IPS DF 6.9 (cell line): ENCODE results near the gene GABRG3.
A peak's percentile ranks its signal among the peaks of the same experiment; 100 is the strongest.

ENCODE experiments used
- DNase-seq: peaks from one replicate; pipeline ENCODE4 v3.0.0-alpha.2; 2013; ENCODE audit warnings: low read depth, low spot score
- H3K27ac ChIP-seq: one replicate; pipeline ENCODE4 v1.5.1; 2013; ENCODE audit warnings: low read length, control low read depth
- H3K27me3 ChIP-seq: 2 replicates; pipeline ENCODE4 v1.6.1; 2013; ENCODE audit warnings: mild to moderate bottlenecking, low read length; ENCODE audit not compliant: control insufficient read depth, insufficient read depth
- H3K36me3 ChIP-seq: 2 replicates; pipeline ENCODE4 v1.6.1; 2013; ENCODE audit warnings: low read length; ENCODE audit not compliant: control insufficient read depth, insufficient read depth
- H3K4me1 ChIP-seq: 2 replicates; pipeline ENCODE4 v1.6.1; 2013; ENCODE audit warnings: low read length; ENCODE audit not compliant: control insufficient read depth, insufficient read depth
- H3K4me3 ChIP-seq: 2 replicates; pipeline ENCODE4 v1.5.1; 2013; ENCODE audit warnings: mild to moderate bottlenecking, low read length
- H3K9me3 ChIP-seq: 2 replicates; pipeline ENCODE4 v1.6.1; 2013; ENCODE audit warnings: low read length, inconsistent platforms; ENCODE audit not compliant: control insufficient read depth, insufficient read depth
- WGBS: extraction: QIAGEN DNeasy Blood & Tissue Kit; methylation state at CpG from one replicate; pipeline ENCODE4 v1.1.7; 2013; ENCODE audit warnings: mixed read lengths, missing lambda C conversion rate; ENCODE audit not compliant: insufficient read length, insufficient coverage; 5-methylcytosine and 5-hydroxymethylcytosine counted together

The GABRG3 gene

GRCh38 chr15:27583651-27584050 is 612.7 kb downstream of the GABRG3 start:
- Histone ChIP-seq H3K4me3 (no peak overlapping the region), H3K27me3 (no peaks in the 10 kb centered on the region), H3K4me1 (no peaks in the 10 kb centered on the region), H3K9me3 (peaks cover 4% of the 10 kb centered on the region; the same call in 1 of the 2 replicates), H3K27ac (no peak overlapping the region), H3K36me3 (no peaks in the 10 kb centered on the region)
- WGBS = no CpG with 5 or more reads among the region's 1 CpG
- no peak for DNase-seq

- H3K9me3 ChIP-seq = peaks cover 2% of the 10 kb centered on the region; the same call in 1 of the 2 replicates
- no peaks in the 10 kb centered on the region for H3K27me3 ChIP-seq
- no peaks in the 10 kb centered on the region for H3K36me3 ChIP-seq
- no peak for DNase-seq
- H3K4me1 ChIP-seq = no peaks in the 10 kb centered on the region
- no peak overlapping the region for H3K27ac ChIP-seq
- WGBS = no CpG with 5 or more reads among the region's 6 CpGs
- no peak overlapping the region for H3K4me3 ChIP-seq
These were observed 614.2 kb downstream of the GABRG3 start for GRCh38 chr15:27585041-27585640.

- H3K9me3 ChIP-seq = no peaks in the 10 kb centered on the region
- no peaks in the 10 kb centered on the region for H3K27me3 ChIP-seq
- H3K4me1 ChIP-seq = no peaks in the 10 kb centered on the region
- peak; percentile 55 for DNase-seq
- H3K36me3 ChIP-seq = no peaks in the 10 kb centered on the region
- no peak overlapping the region for H3K4me3 ChIP-seq
- H3K27ac ChIP-seq = no peak overlapping the region
- WGBS = no CpG with 5 or more reads among the region's 14 CpGs
These were observed 616.8 kb downstream of the GABRG3 start for GRCh38 chr15:27587810-27588209.

GRCh38 chr15:27589260-27589659 is 618.3 kb downstream of the GABRG3 start:
- no peak overlapping the region for H3K4me3 ChIP-seq
- no peaks in the 10 kb centered on the region for H3K4me1 ChIP-seq
- peaks cover 1% of the 10 kb centered on the region; the same call in 1 of the 2 replicates for H3K27me3 ChIP-seq
- WGBS = no CpG with 5 or more reads among the region's 9 CpGs
- no peaks in the 10 kb centered on the region for H3K36me3 ChIP-seq
- no peak for DNase-seq
- H3K27ac ChIP-seq = no peak overlapping the region
- H3K9me3 ChIP-seq = no peaks in the 10 kb centered on the region; the same call in 1 of the 2 replicates

- Histone ChIP-seq H3K27ac (no peak overlapping the region), H3K4me1 (no peaks in the 10 kb centered on the region), H3K36me3 (no peaks in the 10 kb centered on the region), H3K27me3 (peaks cover 1% of the 10 kb centered on the region; the same call in 1 of the 2 replicates), H3K9me3 (no peaks in the 10 kb centered on the region; the same call in 1 of the 2 replicates), H3K4me3 (no peak overlapping the region)
- DNase-seq = no peak
- WGBS = 100% methylated on average over 1 of the region's 1 CpG
These were observed 618.8 kb downstream of the GABRG3 start for GRCh38 chr15:27589782-27590181.
